COLO668 (cell line): ENCODE results near the gene SRGAP2C.
"Not testable (repeated sequence)": the region's sequence is repeated elsewhere in the genome, so short reads cannot be mapped to it uniquely, and the experiment has no call there.

Source experiments
- DNase-seq: peaks from one replicate; lab custom pipeline; 2025; ENCODE audit not compliant: unreplicated experiment; lab: John Stamatoyannopoulos, UW

Gene SRGAP2C

GRCh38 chr1:121369959-121370358 lies 185.2 kb downstream of the SRGAP2C start:
- not testable (repeated sequence) for DNase-seq

GRCh38 chr1:121374851-121375367 lies 190.1 kb downstream of the SRGAP2C start:
- not testable (repeated sequence) for DNase-seq

- not testable (repeated sequence) for DNase-seq
Observed at GRCh38 chr1:121376986-121377385, 192.2 kb downstream of the SRGAP2C start.

GRCh38 chr1:121378757-121379156 lies 194.0 kb downstream of the SRGAP2C start:
- DNase-seq, result not testable (repeated sequence)

- DNase-seq, result not testable (repeated sequence)
Observed at GRCh38 chr1:121384754-121385153, 200.0 kb downstream of the SRGAP2C start.

- not testable (repeated sequence) for DNase-seq
Observed at GRCh38 chr1:121385162-121385561, 200.4 kb downstream of the SRGAP2C start.

GRCh38 chr1:121385563-121386288 lies 201.0 kb downstream of the SRGAP2C start:
- DNase-seq, result not testable (repeated sequence)

GRCh38 chr1:121386319-121386948 lies 201.7 kb downstream of the SRGAP2C start:
- DNase-seq, result not testable (repeated sequence)

- not testable (repeated sequence) for DNase-seq
Observed at GRCh38 chr1:121389895-121390560, 205.3 kb downstream of the SRGAP2C start.

DNA sequence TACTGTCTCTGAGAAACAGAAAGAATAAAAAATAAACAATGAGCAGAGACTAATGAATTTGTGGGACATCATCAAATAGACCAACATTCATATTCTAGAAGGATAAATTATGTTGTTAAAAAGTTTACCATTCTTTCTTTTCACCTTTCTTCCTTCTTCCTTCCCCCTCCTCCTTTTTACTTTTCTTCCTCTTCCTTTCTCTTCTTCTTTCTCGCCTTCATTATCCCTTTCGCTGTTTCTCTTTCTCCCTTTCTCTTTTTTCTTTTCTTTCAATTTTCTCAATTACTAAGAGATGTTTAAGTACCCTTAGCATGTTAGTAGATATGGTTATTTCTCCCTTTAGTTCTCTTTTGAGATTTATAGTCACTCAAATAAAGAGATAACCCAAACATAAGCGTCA lies 207.4 kb downstream of the SRGAP2C start:
- not testable (repeated sequence) for DNase-seq

- peak; percentile 33 for DNase-seq
Observed at GRCh38 chr1:121395718-121396201, 211.0 kb downstream of the SRGAP2C start.

DNA sequence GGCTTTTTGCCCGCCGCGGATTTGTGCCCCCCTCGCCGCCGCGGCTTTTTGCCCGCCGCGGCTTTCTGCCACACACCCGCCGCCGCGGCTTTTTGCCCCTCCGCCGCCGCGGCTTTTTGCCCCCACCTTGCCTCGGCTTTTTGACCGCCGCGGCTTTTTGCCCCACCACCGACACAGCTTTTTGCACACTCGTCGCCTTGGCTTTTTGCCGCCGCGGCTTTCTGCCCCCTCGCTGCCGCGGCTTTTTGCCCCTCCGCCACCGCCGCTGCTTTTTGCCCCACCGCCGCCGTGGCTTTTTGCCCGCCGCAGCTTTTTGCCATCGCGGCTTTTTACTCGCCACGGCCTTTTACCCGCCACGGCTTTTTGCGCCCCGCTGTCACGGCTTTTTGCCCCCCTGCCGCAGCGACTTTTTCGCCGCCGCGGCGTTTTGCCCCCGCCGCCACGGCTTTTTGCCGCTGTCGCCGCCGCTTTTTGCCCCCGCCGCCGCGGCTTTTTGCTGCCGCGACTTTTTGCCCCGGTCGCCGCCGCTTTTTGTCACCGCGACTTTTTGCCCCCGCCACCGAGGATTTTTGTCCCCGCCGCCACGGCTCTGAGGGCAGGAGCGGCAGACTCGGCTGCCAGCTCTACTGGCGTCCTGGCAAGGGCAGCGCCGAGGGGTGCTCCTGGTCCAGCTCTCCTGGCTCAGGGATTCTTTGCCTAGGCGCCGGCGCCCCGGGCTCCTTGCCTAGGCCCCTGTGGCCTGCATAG lies 211.7 kb downstream of the SRGAP2C start:
- peak; percentile 40 for DNase-seq

DNA sequence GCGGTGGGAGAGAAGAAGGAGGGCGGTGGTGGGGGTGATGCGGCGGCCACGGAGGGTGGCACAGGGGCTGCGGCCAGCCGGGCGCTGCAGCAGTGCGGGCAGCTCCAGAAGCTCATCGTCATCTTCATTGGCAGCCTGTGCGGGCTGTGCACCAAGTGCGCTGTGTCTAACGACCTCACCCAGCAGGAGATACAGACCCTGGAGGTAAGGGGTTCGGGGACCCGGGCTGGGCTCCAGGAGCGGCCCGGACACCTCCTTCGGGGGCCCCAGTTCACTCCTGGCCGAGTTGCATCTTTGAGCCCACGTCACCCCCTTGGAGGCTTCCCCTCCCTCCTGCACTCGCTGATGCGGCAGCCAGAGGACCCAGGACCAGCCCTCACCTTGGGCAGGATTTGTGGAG lies 212.3 kb downstream of the SRGAP2C start:
- not testable (repeated sequence) for DNase-seq

DNA sequence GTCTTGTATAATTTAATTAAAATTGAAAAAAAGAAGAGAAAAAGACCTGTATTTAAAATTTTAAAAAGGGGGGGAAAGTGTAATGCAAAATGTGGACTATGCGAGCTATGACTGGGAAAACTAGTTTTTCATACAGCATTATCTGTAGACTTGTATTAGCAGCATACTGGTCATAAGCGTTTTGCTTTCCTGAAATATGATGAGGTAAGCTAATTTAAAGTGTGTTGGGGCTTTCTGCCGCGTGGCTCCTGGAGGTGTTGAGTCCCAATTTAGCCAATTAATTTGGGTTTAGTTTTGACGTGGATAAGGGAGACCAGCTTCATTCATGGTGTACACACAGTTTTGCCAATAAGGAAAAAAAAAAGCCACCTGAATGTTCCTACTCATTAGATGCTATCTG lies 214.4 kb downstream of the SRGAP2C start:
- not testable (repeated sequence) for DNase-seq

- not testable (repeated sequence) for DNase-seq
Observed at GRCh38 chr1:121400108-121400507, 215.3 kb downstream of the SRGAP2C start.

GRCh38 chr1:121400541-121401310 lies 216.0 kb downstream of the SRGAP2C start:
- DNase-seq, result not testable (repeated sequence)

GRCh38 chr1:121401375-121401955 lies 216.7 kb downstream of the SRGAP2C start:
- DNase-seq, result not testable (repeated sequence)

DNA sequence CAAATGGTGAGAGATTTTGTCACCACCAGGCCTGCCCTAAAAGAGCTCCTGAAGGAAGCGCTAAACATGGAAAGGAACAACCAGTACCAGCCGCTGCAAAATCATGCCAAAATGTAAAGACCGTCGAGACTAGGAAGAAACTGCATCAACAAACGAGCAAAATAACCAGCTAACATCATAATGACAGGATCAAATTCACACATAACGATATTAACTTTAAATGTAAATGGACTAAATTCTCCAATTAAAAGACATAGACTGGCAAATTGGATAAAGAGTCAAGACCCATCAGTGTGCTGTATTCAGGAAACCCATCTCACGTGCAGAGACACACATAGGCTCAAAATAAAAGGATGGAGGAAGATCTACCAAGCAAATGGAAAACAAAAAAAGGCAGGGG lies 218.5 kb downstream of the SRGAP2C start:
- DNase-seq, result not testable (repeated sequence)

GRCh38 chr1:121408354-121408753 lies 223.6 kb downstream of the SRGAP2C start:
- no peak for DNase-seq

DNA sequence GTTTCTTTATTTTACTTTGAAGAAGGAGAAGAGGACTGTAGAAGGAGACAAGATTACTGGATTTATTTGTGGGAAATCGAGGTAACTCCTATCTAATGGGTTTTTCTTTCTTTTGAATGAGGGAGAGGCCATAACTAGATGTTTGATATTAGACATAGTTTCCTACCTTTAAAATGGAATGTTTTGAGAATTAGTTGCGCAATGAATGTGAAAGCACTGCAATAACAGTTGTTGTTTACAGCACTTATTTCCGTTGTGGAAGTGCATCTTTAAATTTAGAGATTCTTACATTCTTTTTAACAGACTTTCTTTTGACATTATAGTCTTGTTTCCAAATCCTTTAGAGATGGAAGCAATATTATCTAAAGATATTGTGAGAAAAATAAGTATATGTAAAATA lies 229.0 kb downstream of the SRGAP2C start:
- DNase-seq, result no peak
